ENCODE data around the gene RDX. TPM values are rescaled to one million over a fixed set of nuclear protein-coding genes. Genes with fewer than 3 reads are reported as not detected.

Gene RDX
- polyA plus RNA-seq, 2 of the 4 experiments (the other 2 are of a cell fraction) = 158 to 183 TPM

- CTCF ChIA-PET = interaction anchor here (1.2 to 4.4 kb wide), 5 partner anchors 22 to 180 kb away, joined by 3 to 27 read pairs (median 5); no protein-coding TSS in a partner anchor
Observed at GRCh38 chr11:110196884-110197420, 99.5 kb downstream of the RDX start.

GRCh38 chr11:110196241-110196754 lies 100.1 kb downstream of the RDX start:
- peak; percentile 56 to 96 for DNase-seq (ENCODE audit: low read depth in 1 of 2, low spot score in 1 of 2)
- H3K4me3 ChIP-seq = no peak overlapping the region
- CTCF ChIA-PET = interaction anchor here (1.1 to 4.4 kb wide), 6 partner anchors 21 to 236 kb away, joined by 3 to 27 read pairs (median 4); no protein-coding TSS in a partner anchor
- H3K27ac ChIP-seq = peak overlapping the region; percentile 92 to 98
- peak overlapping the region; percentile 82 for H3K4me2 ChIP-seq
- ATAC-seq = peak; percentile 86 to 87
- H3K9me3 ChIP-seq = peaks cover 5% of the 10 kb centered on the region; the same call in 1 of the 3 replicates
- H3K4me1 ChIP-seq = peaks cover 75% of the 10 kb centered on the region
- POLR2A ChIA-PET = interaction anchor here (1.5 kb wide), 1 partner anchor 103 kb away, joined by 6 read pairs; the partner anchor contains the start of gene ZC3H12C
- 3% methylated on average over 5 of the region's 5 CpGs for WGBS (ENCODE audit: missing lambda C conversion rate)
- FAIRE-seq = peak; percentile 80
- TF ChIP-seq PHF8 (IDR thresholded peaks at IDR 0.05; ENCODE audit: borderline replicate concordance, low read depth) (no peak), POLR2A (IDR thresholded peaks at IDR 0.05; ENCODE audit: low read length) (no peak), FOXS1 (CRISPR knock-in tag; IDR thresholded peaks at IDR 0.05) (peak; percentile 14; the same call in 1 of the 2 replicates), MAFK (IDR thresholded peaks at IDR 0.05; ENCODE audit: partially characterized antibody) (peak; percentile 1), KDM5A (IDR thresholded peaks at IDR 0.05) (no peak), FOSB (CRISPR knock-in tag; IDR thresholded peaks at IDR 0.05) (no peak), ZSCAN20 (CRISPR knock-in tag; IDR thresholded peaks at IDR 0.05) (no peak), HEYL (CRISPR knock-in tag; IDR thresholded peaks at IDR 0.05) (no peak), PBX3 (IDR thresholded peaks at IDR 0.05) (peak; percentile 46; the same call in 1 of the 2 replicates), HOXA7 (CRISPR knock-in tag; IDR thresholded peaks at IDR 0.05) (no peak), ZNF302 (CRISPR knock-in tag; IDR thresholded peaks at IDR 0.05) (no peak), CBX2 (IDR thresholded peaks at IDR 0.05; ENCODE audit: borderline replicate concordance, low read depth) (no peak), SMC3 (IDR thresholded peaks at IDR 0.05) (peak; percentile 41; the same call in 2 of the 3 replicates), BCL3 (IDR thresholded peaks at IDR 0.05) (peak; percentile 94; the same call in 2 of the 3 replicates), HES2 (IDR thresholded peaks at IDR 0.05) (peak; percentile 87; the same call in 1 of the 2 replicates), RARB (CRISPR knock-in tag; IDR thresholded peaks at IDR 0.05) (peak; percentile 90), RFX5 (IDR thresholded peaks at IDR 0.05) (no peak)
- TF ChIP-seq, protein P1, sequence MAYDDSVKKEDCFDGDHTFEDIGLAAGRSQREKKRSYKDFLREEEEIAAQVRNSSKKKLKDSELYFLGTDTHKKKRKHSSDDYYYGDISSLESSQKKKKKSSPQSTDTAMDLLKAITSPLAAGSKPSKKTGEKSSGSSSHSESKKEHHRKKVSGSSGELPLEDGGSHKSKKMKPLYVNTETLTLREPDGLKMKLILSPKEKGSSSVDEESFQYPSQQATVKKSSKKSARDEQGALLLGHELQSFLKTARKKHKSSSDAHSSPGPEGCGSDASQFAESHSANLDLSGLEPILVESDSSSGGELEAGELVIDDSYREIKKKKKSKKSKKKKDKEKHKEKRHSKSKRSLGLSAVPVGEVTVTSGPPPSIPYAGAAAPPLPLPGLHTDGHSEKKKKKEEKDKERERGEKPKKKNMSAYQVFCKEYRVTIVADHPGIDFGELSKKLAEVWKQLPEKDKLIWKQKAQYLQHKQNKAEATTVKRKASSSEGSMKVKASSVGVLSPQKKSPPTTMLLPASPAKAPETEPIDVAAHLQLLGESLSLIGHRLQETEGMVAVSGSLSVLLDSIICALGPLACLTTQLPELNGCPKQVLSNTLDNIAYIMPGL (CRISPR knock-in tag; IDR thresholded peaks at IDR 0.05; ENCODE audit: borderline replicate concordance) = no peak

More at GRCh38 chr11:110196884-110197420, 99.5 kb downstream of the RDX start:
- peaks cover 5% of the 10 kb centered on the region; the same call in 1 of the 3 replicates for H3K9me3 ChIP-seq
- peaks cover 79% of the 10 kb centered on the region for H3K4me1 ChIP-seq
- ATAC-seq = no peak
- H3K27ac ChIP-seq = peak overlapping the region; percentile 92 to 98
- TF ChIP-seq CBX8 (IDR thresholded peaks at IDR 0.05) (no peak), HOXB13 (CRISPR knock-in tag; IDR thresholded peaks at IDR 0.05; ENCODE audit: low read depth) (peak; percentile 93), HOXA7 (CRISPR knock-in tag; IDR thresholded peaks at IDR 0.05) (peak; percentile 74; the same call in 1 of the 2 replicates), REST (IDR thresholded peaks at IDR 0.05) (no peak), HOXB5 (CRISPR knock-in tag; IDR thresholded peaks at IDR 0.05) (peak; percentile 81), RAD21 (conservative IDR thresholded peaks at IDR 0.05 in 1 of 2, IDR thresholded peaks at IDR 0.05 in 1 of 2) (no peak), EHF (CRISPR knock-in tag; IDR thresholded peaks at IDR 0.05) (0 out of 2 replicates have a peak, but pooled peaks have one; percentile 66)
- TF ChIP-seq, protein P2, sequence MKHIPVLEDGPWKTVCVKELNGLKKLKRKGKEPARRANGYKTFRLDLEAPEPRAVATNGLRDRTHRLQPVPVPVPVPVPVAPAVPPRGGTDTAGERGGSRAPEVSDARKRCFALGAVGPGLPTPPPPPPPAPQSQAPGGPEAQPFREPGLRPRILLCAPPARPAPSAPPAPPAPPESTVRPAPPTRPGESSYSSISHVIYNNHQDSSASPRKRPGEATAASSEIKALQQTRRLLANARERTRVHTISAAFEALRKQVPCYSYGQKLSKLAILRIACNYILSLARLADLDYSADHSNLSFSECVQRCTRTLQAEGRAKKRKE (CRISPR knock-in tag; IDR thresholded peaks at IDR 0.05; ENCODE audit: low read depth) = peak; percentile 76
- H3K4me2 ChIP-seq = peak overlapping the region; percentile 82
- no peak for FAIRE-seq
- 71% methylated on average over 9 of the region's 9 CpGs for WGBS (ENCODE audit: missing lambda C conversion rate)
- H3K4me3 ChIP-seq = no peak overlapping the region
- DNase-seq (ENCODE audit: low read depth in 1 of 2, low spot score in 1 of 2) = no peak
- POLR2A ChIA-PET = interaction anchor here (1.5 kb wide), 1 partner anchor 104 kb away, joined by 6 read pairs; the partner anchor contains the start of gene ZC3H12C

Data from A549 (cell line).